22Rv1 (cell line): ENCODE results near the gene PSMB8.

Experiments used
- CTCF ChIP-seq: fragments of 450-650 bp; IDR thresholded peaks from 2 replicates; pipeline ENCODE4 v1.5.1; 2017; ENCODE audit warnings: mild to moderate bottlenecking
- ZFX ChIP-seq: fragments of 450-650 bp; IDR thresholded peaks from 2 replicates; pipeline ENCODE4 v1.6.1; 2017; ENCODE audit warnings: antibody characterized with exemption, borderline replicate concordance

DNA sequence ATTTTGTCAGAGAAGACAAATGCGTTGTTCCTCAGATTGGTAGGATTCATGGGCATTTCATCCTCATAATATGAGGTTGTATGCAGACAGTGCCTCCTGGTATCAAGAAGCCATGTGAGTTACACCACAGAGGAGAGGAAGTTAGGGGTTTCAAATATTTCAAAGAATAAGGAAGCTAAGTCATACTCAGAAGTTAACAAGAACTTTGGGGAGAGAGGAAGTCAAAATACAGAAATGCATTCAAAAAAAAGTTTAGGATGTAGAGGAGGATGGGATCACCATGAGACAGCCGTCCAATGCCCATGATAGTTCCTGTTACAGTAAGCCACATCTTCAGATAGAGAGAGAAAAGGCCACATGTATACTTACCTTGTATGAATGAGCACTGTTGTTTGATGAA lies 49.3 kb downstream of the PSMB8 start:
- TF ChIP-seq CTCF (no peak), ZFX (no peak)
